ENCODE data around the gene TCF15. TPM values are rescaled to one million over a fixed set of nuclear protein-coding genes. Genes with fewer than 3 reads are reported as not detected.

The TCF15 gene
- total RNA-seq, 6 donors from 2014 or later = 0.14 to 1.4 (median 0.39) TPM; not detected in 1

DNA sequence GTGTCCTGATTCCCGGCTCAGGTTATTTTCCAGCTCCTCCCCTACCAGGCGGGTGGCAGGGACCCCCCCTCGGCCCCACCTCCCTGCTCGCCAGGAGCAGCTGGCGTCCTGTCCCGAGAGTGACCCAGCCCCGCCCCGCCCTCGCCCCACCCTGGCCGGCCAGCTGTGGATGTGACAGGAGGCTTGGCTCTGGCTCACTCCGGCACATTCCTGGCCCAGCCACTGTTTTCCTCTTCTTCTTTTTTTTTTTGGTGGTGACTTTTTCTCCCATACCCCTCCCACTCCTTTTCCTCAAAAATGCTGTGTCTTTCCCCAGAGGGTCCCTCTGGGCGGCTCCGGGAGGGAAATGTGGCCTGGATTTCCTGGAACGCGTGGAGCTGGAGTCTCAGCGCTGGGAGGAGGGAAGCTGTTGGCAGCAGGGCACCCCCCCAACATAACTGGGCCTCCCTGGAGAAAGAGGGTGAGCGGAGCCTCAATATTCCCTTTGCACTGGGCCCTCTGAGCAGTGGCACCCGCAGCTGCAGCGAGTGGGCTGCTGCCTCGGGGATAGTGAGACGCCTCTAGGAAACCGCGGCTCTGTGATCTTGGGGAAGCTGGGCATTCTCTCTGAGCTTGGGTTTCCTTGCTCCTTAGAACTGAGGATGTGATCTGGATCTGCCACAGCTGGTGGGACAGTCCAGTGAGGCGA is 38.2 kb downstream of the TCF15 start:
- Histone ChIP-seq H3K9me3 (no peaks in the 10 kb centered on the region), H3K27ac (peak overlapping the region in 3 of 4 donors; percentile 9 to 55 (median 27)), H3K27me3 (peaks cover 0 to 4% (median 0%) of the 10 kb centered on the region in 4 donors), H3K4me3 (peak overlapping the region in 1 of 4 donors; percentile 2), H3K36me3 (no peaks in the 10 kb centered on the region), H3K4me1 (peaks cover 11 to 34% (median 20%) of the 10 kb centered on the region in 4 donors)
- 16 to 25% methylated on average over 16 to 22 of the region's 24 CpGs for WGBS, 2 donors
- DNase-seq = peak; percentile 38 to 89
- ATAC-seq (ENCODE audit: low FRiP score in 2 of 2) = peak; percentile 51 to 65
- TF ChIP-seq EP300 (IDR thresholded peaks at IDR 0.05) (no peak), POLR2AphosphoS5 (IDR thresholded peaks at IDR 0.05) (peak in 1 of 2 donors; percentile 20)

DNA sequence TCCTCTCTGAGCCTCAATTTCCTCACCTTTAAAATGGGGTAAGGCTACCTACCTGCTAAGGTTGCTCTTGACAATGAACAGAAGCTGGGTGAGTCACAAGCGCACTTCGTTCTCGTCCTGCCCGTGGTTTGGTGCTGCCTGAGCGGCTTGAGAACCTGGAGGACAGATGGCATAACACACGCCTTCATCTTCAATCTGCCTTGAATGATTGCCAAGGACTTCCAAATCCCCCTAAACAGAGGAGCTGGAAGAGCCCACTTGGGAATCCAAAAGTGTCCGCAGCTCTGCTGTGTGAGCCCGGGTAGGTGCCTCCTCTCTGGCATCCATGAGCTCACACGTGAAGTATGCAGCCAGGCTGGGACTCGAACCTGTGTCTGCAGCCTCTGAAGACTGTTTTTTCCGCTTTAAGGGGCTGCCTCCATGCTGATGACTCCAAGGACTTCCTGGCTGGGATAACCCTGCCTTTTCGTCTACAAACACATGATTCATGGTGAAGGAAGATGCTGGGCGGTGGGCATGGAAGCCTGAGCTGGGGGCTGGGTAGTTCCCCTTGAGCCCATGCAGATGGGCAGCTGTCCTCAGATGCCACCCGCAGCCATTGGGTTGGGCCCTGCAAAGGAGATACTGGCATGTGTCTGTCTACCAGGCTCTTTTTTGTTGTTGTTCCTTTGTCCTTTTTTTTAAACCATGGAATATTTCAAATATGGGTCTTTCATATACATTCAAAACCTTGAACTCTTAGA is 41.3 kb downstream of the TCF15 start:
- Histone ChIP-seq H3K9me3 (no peaks in the 10 kb centered on the region), H3K27me3 (peaks cover 0 to 4% (median 0%) of the 10 kb centered on the region in 4 donors), H3K27ac (peak overlapping the region in 1 of 4 donors; percentile 10), H3K36me3 (no peaks in the 10 kb centered on the region), H3K4me1 (peaks cover 11 to 23% (median 17%) of the 10 kb centered on the region in 4 donors), H3K4me3 (no peak overlapping the region)
- TF ChIP-seq POLR2A (IDR thresholded peaks at IDR 0.05) = no peak
- no peak for TF ChIP-seq POLR2AphosphoS5 (IDR thresholded peaks at IDR 0.05)
- TF ChIP-seq EP300 (IDR thresholded peaks at IDR 0.05) = no peak
- TF ChIP-seq, protein P1, sequence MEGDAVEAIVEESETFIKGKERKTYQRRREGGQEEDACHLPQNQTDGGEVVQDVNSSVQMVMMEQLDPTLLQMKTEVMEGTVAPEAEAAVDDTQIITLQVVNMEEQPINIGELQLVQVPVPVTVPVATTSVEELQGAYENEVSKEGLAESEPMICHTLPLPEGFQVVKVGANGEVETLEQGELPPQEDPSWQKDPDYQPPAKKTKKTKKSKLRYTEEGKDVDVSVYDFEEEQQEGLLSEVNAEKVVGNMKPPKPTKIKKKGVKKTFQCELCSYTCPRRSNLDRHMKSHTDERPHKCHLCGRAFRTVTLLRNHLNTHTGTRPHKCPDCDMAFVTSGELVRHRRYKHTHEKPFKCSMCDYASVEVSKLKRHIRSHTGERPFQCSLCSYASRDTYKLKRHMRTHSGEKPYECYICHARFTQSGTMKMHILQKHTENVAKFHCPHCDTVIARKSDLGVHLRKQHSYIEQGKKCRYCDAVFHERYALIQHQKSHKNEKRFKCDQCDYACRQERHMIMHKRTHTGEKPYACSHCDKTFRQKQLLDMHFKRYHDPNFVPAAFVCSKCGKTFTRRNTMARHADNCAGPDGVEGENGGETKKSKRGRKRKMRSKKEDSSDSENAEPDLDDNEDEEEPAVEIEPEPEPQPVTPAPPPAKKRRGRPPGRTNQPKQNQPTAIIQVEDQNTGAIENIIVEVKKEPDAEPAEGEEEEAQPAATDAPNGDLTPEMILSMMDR (IDR thresholded peaks at IDR 0.05) = no peak
- DNase-seq (no peak), ATAC-seq (ENCODE audit: low FRiP score in 2 of 2) (no peak)
- whole genome bisulfite sequencing, 2 donors = 57 to 65% methylated on average over 8 to 14 of the region's 14 CpGs

DNA sequence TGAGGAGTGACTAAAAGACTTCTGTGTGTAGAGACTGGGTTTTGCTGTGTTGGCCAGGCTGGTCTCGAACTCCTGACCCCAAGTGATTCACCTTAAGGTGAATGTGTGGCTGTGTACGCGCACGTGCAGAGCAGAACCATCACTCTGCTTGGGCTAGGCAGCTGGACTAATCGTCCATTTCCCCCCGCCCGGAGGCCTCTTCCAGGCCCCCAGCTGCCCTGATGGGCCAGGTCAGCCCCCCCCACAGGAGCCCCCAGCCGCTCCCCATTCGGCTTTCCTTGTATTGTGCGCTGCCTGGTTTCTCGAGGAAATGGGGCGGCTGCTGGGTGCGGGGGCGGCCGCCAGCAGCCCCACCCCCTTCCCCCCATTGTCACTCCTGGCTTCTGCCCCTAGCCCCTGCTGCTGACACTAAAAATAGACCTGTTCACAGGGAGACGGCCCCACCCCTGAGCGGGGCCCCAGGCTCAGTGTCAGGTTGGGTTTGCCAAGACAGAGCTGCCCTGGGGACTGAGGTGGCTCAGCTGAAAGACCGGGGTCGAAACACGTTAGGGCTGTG is 41.9 kb downstream of the TCF15 start:
- no peaks in the 10 kb centered on the region for H3K9me3 ChIP-seq
- H3K36me3 ChIP-seq = no peaks in the 10 kb centered on the region
- TF ChIP-seq POLR2A (IDR thresholded peaks at IDR 0.05) = no peak
- TF ChIP-seq EP300 (IDR thresholded peaks at IDR 0.05) = no peak
- no peak for TF ChIP-seq POLR2AphosphoS5 (IDR thresholded peaks at IDR 0.05)
- TF ChIP-seq, protein P1 (IDR thresholded peaks at IDR 0.05) = no peak
- peaks cover 0 to 4% (median 0%) of the 10 kb centered on the region in 4 donors for H3K27me3 ChIP-seq
- DNase-seq (peak in 1 of 2 donors; percentile 44), ATAC-seq (ENCODE audit: low FRiP score in 2 of 2) (no peak)
- 31 to 40% methylated on average over 1 to 20 of the region's 20 CpGs for WGBS, 2 donors
- H3K4me3 ChIP-seq = no peak overlapping the region
- peak overlapping the region in 1 of 4 donors; percentile 27 for H3K27ac ChIP-seq
- peaks cover 11 to 22% (median 17%) of the 10 kb centered on the region in 4 donors for H3K4me1 ChIP-seq

DNA sequence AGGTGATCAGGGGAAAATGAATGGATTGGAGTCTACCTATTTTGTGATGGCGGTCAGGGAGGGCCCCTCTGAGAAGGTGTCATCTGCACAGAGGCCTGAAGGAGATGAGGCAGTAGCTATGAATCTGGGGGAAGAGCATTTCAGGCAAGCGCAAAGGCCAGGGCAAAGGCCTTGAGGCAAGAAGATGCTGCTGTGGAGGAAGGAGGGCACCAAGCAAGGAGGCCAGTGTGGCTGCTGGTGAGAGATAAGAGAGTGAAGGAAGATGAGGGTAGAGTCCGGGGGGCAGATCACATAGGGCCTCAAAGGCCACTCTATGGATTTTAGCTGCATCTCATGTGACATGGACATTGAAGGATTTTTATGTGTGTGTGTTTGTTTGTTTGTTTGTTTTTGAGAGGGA is 45.9 kb downstream of the TCF15 start:
- TF ChIP-seq EP300 (IDR thresholded peaks at IDR 0.05) (no peak), POLR2A (IDR thresholded peaks at IDR 0.05) (no peak), POLR2AphosphoS5 (IDR thresholded peaks at IDR 0.05) (no peak)
- TF ChIP-seq, protein P1 (IDR thresholded peaks at IDR 0.05) = no peak
- 94% methylated on average over 3 of the region's 3 CpGs for WGBS, 2 donors
- Histone ChIP-seq H3K36me3 (no peaks in the 10 kb centered on the region), H3K27me3 (peaks cover 0 to 4% (median 0%) of the 10 kb centered on the region in 4 donors), H3K9me3 (no peaks in the 10 kb centered on the region), H3K27ac (no peak overlapping the region), H3K4me3 (no peak overlapping the region), H3K4me1 (peaks cover 0 to 4% (median 3%) of the 10 kb centered on the region in 4 donors)
- DNase-seq (no peak), ATAC-seq (ENCODE audit: low FRiP score in 2 of 2) (no peak)

DNA sequence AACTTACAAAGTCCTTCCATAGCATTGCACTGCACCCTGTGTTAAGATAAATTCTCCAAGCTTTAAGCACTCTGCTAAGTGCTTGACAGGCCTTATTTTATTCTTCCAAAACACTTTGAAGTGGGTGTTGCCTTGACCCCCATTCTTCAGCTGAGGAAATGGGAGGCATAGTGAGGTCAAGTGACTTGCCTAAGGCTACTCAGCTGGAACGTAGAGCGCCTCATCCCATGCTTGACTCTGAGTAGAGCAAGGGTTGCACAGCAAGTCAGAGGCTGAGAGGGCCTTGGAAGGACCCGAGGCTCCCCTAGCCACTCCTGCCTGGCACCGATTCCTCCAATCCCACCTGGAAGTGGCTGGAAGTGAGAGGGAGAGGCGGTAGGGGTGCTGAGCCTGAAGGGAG is 46.9 kb downstream of the TCF15 start:
- no peak for ATAC-seq (ENCODE audit: low FRiP score in 2 of 2)
- 69 to 86% methylated on average over 5 of the region's 5 CpGs for WGBS, 2 donors
- H3K27ac ChIP-seq = no peak overlapping the region
- TF ChIP-seq EP300 (IDR thresholded peaks at IDR 0.05) (no peak), POLR2A (IDR thresholded peaks at IDR 0.05) (no peak), POLR2AphosphoS5 (IDR thresholded peaks at IDR 0.05) (no peak)
- TF ChIP-seq, protein P1 (IDR thresholded peaks at IDR 0.05) = no peak
- no peak for DNase-seq
- peaks cover 0 to 3% (median 2%) of the 10 kb centered on the region in 4 donors for H3K4me1 ChIP-seq
- no peaks in the 10 kb centered on the region for H3K36me3 ChIP-seq
- no peak overlapping the region for H3K4me3 ChIP-seq
- peaks cover 0 to 3% (median 0%) of the 10 kb centered on the region in 4 donors for H3K27me3 ChIP-seq
- H3K9me3 ChIP-seq = no peaks in the 10 kb centered on the region

Data from upper lobe of left lung (tissue), 6 donors.